Panc1 (cell line): Measurements from ENCODE around the gene MSX1. TPM values are rescaled to one million over a fixed set of nuclear protein-coding genes. Genes with fewer than 3 reads are reported as not detected.

ENCODE experiments used
- ATAC-seq: fragments of 200-7000 bp; cut with Tn5 transposase; 2 replicates; pipeline ENCODE4 v1.9.1; 2020; ENCODE audit warnings: mild to moderate bottlenecking, moderate library complexity
- BruUV-seq: library from RNA; stranded (reverse); fragments of 400-500 nt; replicated peaks from 2 replicates; lab custom pipeline; 2021; lab: Mats Ljungman, UMichigan
- CTCF ChIA-PET: fragments of 300-600 bp; sonication (Branson Sonifier 250); formaldehyde crosslinking; loops from one replicate; lab custom pipeline; 2022; ENCODE audit warnings: antibody characterized with exemption; lab: Charles Lee
- POLR2A ChIA-PET: fragments of 300-600 bp; sonication (Branson Sonifier 250); formaldehyde crosslinking; loops from one replicate; lab custom pipeline; 2022; ENCODE audit warnings: antibody characterized with exemption; lab: Charles Lee
- DNase-seq: peaks from one replicate; pipeline ENCODE4 v3.0.0-alpha.2; 2010; ENCODE audit warnings: low read depth, low spot score
- H3K27ac ChIP-seq: 2 replicates; pipeline ENCODE4 v1.5.1; 2011; ENCODE audit warnings: mild to moderate bottlenecking, low read length, inconsistent platforms
- H3K27me3 ChIP-seq: fragments of 200-500 bp; sonication (Bioruptor generic); 2 replicates; pipeline ENCODE4 v1.6.0; 2014; ENCODE audit warnings: low read length, inconsistent platforms; ENCODE audit not compliant: control insufficient read depth, insufficient read depth
- H3K36me3 ChIP-seq: fragments of 200-500 bp; sonication (Bioruptor generic); 2 replicates; pipeline ENCODE4 v1.5.1; 2014; ENCODE audit warnings: inconsistent platforms, mild to moderate bottlenecking, low read length, moderate library complexity; ENCODE audit not compliant: control insufficient read depth, insufficient read depth
- H3K4me1 ChIP-seq: 2 replicates; pipeline ENCODE4 v1.5.1; 2011; ENCODE audit warnings: inconsistent platforms, mild to moderate bottlenecking, low read length, moderate library complexity; ENCODE audit not compliant: control insufficient read depth, insufficient read depth
- H3K4me3 ChIP-seq, 2 experiments: 2 replicates each; pipeline ENCODE4 v1.5.1; 2011 to 2012; ENCODE audit warnings: low read depth in 2 of 2, low read length in 2 of 2, mild to moderate bottlenecking in 2 of 2, inconsistent platforms in 1 of 2, moderate library complexity in 1 of 2
- H3K9me3 ChIP-seq: fragments of 200-500 bp; sonication (Bioruptor generic); 2 replicates; pipeline ENCODE4 v1.5.1; 2014; ENCODE audit warnings: low read depth, mild to moderate bottlenecking, inconsistent platforms, low read length, moderate library complexity; ENCODE audit not compliant: control insufficient read depth, insufficient read depth
- POLR2AphosphoS5 ChIP-seq: IDR thresholded peaks from 2 replicates; pipeline ENCODE4 v1.6.1; 2012; ENCODE audit warnings: mild to moderate bottlenecking, low read depth, low read length, moderate library complexity
- SIN3A ChIP-seq: IDR thresholded peaks from 2 replicates; pipeline ENCODE4 v1.6.1; 2012; ENCODE audit warnings: low read depth, mild to moderate bottlenecking, low read length, moderate library complexity, borderline replicate concordance; ENCODE audit not compliant: insufficient read depth
- TCF7L2 ChIP-seq: IDR thresholded peaks from 2 replicates; pipeline ENCODE4 v1.6.1; 2011; ENCODE audit warnings: mild to moderate bottlenecking, low read depth, low read length, inconsistent platforms
- in situ Hi-C: cut with HindIII; loops from 2 replicates; pipeline ENCODE4 v1.10.0; 2016; ENCODE audit warnings: low sequenced_read_pairs, low pct_unique_long_range_greater_than_20kb
- intact Hi-C: fragments of 100-400 bp; cut with micrococcal nuclease; formaldehyde crosslinking; loops from one replicate; pipeline ENCODE4 v1.10.0; 2022; ENCODE audit not compliant: unreplicated experiment
- total RNA-seq: library from RNA; stranded (reverse); gene quantifications from one replicate; pipeline ENCODE4 v1.2.1, GENCODE V29; 2021; ENCODE audit not compliant: unreplicated experiment
- TF ChIP-seq, protein P1 (sequence below), 2 experiments: IDR thresholded peaks; 2 replicates each; pipeline ENCODE4 v1.6.1; 2011 to 2012; ENCODE audit warnings: low read depth in 2 of 2, control low read depth in 1 of 2, low read length in 1 of 2, mild to moderate bottlenecking in 1 of 2, moderate library complexity in 1 of 2; ENCODE audit not compliant: insufficient read depth in 1 of 2
- TF ChIP-seq, protein P2 (sequence below): fragments of 450-650 bp; IDR thresholded peaks from 2 replicates; pipeline ENCODE4 v1.5.1; 2017; ENCODE audit warnings: mild to moderate bottlenecking

The MSX1 gene
- total RNA-seq, 1 experiment from 2014 or later = 3.4 TPM

DNA sequence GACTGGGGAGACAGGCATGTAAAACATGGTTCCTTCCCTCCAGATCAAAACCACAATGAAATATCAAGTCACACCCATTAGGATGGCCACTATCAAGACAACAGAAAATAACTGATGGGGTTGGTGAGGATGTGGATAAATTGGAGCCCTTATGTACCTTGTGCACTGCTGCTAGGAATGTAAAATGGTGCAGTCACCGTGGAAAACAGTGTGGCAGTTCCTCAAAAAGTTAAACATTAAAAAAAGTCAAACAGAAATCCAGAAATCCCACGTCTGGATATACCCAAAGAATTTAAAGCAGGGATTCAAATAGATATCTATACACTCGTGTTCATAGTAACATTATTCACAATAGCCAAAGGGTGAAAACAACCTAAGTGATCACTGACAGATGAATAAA, 35.2 kb upstream of the MSX1 start:
- Histone ChIP-seq H3K9me3 (no peaks in the 10 kb centered on the region), H3K27ac (no peak overlapping the region), H3K36me3 (no peaks in the 10 kb centered on the region), H3K27me3 (no peaks in the 10 kb centered on the region), H3K4me1 (no peaks in the 10 kb centered on the region), H3K4me3 (no peak overlapping the region)
- POLR2A ChIA-PET = no interaction called here
- TF ChIP-seq TCF7L2 (no peak), POLR2AphosphoS5 (no peak)
- TF ChIP-seq, protein P1, sequence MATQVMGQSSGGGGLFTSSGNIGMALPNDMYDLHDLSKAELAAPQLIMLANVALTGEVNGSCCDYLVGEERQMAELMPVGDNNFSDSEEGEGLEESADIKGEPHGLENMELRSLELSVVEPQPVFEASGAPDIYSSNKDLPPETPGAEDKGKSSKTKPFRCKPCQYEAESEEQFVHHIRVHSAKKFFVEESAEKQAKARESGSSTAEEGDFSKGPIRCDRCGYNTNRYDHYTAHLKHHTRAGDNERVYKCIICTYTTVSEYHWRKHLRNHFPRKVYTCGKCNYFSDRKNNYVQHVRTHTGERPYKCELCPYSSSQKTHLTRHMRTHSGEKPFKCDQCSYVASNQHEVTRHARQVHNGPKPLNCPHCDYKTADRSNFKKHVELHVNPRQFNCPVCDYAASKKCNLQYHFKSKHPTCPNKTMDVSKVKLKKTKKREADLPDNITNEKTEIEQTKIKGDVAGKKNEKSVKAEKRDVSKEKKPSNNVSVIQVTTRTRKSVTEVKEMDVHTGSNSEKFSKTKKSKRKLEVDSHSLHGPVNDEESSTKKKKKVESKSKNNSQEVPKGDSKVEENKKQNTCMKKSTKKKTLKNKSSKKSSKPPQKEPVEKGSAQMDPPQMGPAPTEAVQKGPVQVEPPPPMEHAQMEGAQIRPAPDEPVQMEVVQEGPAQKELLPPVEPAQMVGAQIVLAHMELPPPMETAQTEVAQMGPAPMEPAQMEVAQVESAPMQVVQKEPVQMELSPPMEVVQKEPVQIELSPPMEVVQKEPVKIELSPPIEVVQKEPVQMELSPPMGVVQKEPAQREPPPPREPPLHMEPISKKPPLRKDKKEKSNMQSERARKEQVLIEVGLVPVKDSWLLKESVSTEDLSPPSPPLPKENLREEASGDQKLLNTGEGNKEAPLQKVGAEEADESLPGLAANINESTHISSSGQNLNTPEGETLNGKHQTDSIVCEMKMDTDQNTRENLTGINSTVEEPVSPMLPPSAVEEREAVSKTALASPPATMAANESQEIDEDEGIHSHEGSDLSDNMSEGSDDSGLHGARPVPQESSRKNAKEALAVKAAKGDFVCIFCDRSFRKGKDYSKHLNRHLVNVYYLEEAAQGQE (IDR thresholded peaks at IDR 0.05; ENCODE audit: insufficient read depth in 1 of 2, low read depth in 2 of 2, low read length in 1 of 2) = no peak
- DNase-seq (no peak), ATAC-seq (no peak)
- in situ Hi-C loops = no loop called here
- no TSS peak for BruUV-seq
- CTCF ChIA-PET = no interaction called here
- intact Hi-C loops = no loop called here

DNA sequence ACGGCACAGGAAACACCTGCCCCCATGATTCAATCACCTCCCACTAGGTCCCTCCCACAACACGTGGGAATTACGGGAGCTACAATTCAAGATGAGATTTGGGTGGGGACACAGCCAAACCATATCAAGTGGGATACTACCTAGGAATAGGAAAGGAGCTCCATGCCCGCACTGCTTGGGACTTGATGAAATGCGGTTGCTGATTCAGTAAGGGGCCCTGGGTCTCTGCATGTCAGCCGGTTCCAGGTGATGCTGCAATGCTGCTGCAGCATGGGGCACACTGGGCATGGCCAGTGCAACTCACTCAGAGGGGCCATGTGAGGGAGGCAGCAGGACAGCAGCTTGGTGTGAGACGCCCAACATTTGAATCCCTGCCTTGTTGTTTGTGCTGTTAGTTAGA, 34.0 kb upstream of the MSX1 start:
- H3K9me3 ChIP-seq = no peaks in the 10 kb centered on the region
- CTCF ChIA-PET = no interaction called here
- intact Hi-C loops (no loop called here), in situ Hi-C loops (no loop called here)
- H3K4me1 ChIP-seq = no peaks in the 10 kb centered on the region
- no peak for TF ChIP-seq SIN3A
- POLR2A ChIA-PET = no interaction called here
- H3K36me3 ChIP-seq = no peaks in the 10 kb centered on the region
- DNase-seq (no peak), ATAC-seq (no peak)
- H3K27ac ChIP-seq = no peak overlapping the region
- no TSS peak for BruUV-seq
- no peak overlapping the region for H3K4me3 ChIP-seq
- H3K27me3 ChIP-seq = no peaks in the 10 kb centered on the region

DNA sequence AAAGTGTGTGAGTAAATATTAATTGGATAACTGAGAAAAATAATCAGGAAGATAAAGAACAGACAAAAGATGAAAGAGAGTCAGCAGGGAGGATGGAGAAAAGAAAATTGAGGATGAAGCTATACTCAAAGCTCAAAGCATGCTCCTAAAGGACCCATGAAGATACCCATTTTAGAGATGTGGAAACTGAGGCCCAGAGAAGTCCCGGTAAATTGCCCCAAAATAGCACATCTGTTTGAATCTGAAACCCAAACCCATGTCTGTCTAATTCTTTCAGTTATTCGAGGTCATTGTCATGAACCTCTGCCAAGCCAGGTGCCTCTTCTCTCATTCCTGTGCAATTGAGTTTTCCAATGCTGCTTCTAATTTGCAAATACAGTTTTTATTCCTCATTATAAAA, 29.6 kb upstream of the MSX1 start:
- intact Hi-C loops (no loop called here), in situ Hi-C loops (no loop called here)

More for the DNA sequence above, 29.6 kb upstream of the MSX1 start:
- no TSS peak for BruUV-seq
- ChIA-PET CTCF (no interaction called here), POLR2A (no interaction called here)
- Histone ChIP-seq H3K27ac (no peak overlapping the region), H3K9me3 (no peaks in the 10 kb centered on the region), H3K4me1 (no peaks in the 10 kb centered on the region), H3K27me3 (no peaks in the 10 kb centered on the region), H3K36me3 (no peaks in the 10 kb centered on the region), H3K4me3 (no peak overlapping the region)
- TF ChIP-seq POLR2AphosphoS5 (no peak), TCF7L2 (no peak), SIN3A (no peak)
- TF ChIP-seq, protein P1 (IDR thresholded peaks at IDR 0.05; ENCODE audit: insufficient read depth in 1 of 2, low read depth in 2 of 2, low read length in 1 of 2) = no peak
- TF ChIP-seq, protein P2, sequence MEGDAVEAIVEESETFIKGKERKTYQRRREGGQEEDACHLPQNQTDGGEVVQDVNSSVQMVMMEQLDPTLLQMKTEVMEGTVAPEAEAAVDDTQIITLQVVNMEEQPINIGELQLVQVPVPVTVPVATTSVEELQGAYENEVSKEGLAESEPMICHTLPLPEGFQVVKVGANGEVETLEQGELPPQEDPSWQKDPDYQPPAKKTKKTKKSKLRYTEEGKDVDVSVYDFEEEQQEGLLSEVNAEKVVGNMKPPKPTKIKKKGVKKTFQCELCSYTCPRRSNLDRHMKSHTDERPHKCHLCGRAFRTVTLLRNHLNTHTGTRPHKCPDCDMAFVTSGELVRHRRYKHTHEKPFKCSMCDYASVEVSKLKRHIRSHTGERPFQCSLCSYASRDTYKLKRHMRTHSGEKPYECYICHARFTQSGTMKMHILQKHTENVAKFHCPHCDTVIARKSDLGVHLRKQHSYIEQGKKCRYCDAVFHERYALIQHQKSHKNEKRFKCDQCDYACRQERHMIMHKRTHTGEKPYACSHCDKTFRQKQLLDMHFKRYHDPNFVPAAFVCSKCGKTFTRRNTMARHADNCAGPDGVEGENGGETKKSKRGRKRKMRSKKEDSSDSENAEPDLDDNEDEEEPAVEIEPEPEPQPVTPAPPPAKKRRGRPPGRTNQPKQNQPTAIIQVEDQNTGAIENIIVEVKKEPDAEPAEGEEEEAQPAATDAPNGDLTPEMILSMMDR = no peak
- DNase-seq (no peak), ATAC-seq (no peak)
